HFFc6 (cell line): ENCODE measurements around the gene SMOC2. TPM values are rescaled to one million over a fixed set of nuclear protein-coding genes. Genes with fewer than 3 reads are reported as not detected.

Experiments
- DNase-seq: peaks from one replicate; pipeline ENCODE4 v3.0.0-alpha.2; 2018
- H3K27ac Mint-ChIP-seq: 2 replicates; pipeline ENCODE4 v1.8.0; 2020; ENCODE audit warnings: mild to moderate bottlenecking, mixed read lengths
- H3K27me3 Mint-ChIP-seq: 2 replicates; pipeline ENCODE4 v1.8.0; 2021; ENCODE audit warnings: mild to moderate bottlenecking, moderate library complexity, mixed read lengths; ENCODE audit not compliant: insufficient read depth
- H3K36me3 Mint-ChIP-seq: 2 replicates; pipeline ENCODE4 v1.8.0; 2021; ENCODE audit warnings: low read depth, mixed read lengths
- H3K4me1 Mint-ChIP-seq: 2 replicates; pipeline ENCODE4 v1.8.0; 2020; ENCODE audit warnings: low read depth, mixed read lengths
- H3K4me3 Mint-ChIP-seq: 2 replicates; pipeline ENCODE4 v1.8.0; 2020; ENCODE audit warnings: mild to moderate bottlenecking, moderate library complexity, mixed read lengths
- H3K9me3 Mint-ChIP-seq: 2 replicates; pipeline ENCODE4 v1.8.0; 2020; ENCODE audit warnings: mild to moderate bottlenecking, mixed read lengths
- CTCF ChIP-seq: fragments of 200-600 bp; sonication (generic); IDR thresholded peaks from 2 replicates; pipeline ENCODE4 v1.5.0; 2021; ENCODE audit warnings: antibody characterized with exemption, mild to moderate bottlenecking
- total RNA-seq, 6 experiments: library from RNA; stranded (reverse); fragmentation: NEBNext Ultra II Directional; extraction: Animal tissue kit (Norgen Biotek cat#: 25700); gene quantifications; 2 replicates in 1 of 6; 3 replicates in 5 of 6; pipeline ENCODE4 v1.2.3, GENCODE V29; 2021

SMOC2 gene
- total RNA-seq, 6 experiments from 2014 or later: not detected

- Mint-ChIP-seq H3K36me3 (peaks cover 18% of the 10 kb centered on the region), H3K4me1 (no peaks in the 10 kb centered on the region), H3K4me3 (no peak overlapping the region), H3K9me3 (peaks cover 77% of the 10 kb centered on the region), H3K27me3 (peaks cover 2% of the 10 kb centered on the region; the same call in 1 of the 2 replicates), H3K27ac (no peak overlapping the region)
- DNase-seq: no peak
- no peak for TF ChIP-seq CTCF
Observed at GRCh38 chr6:168455847-168456530, 15.0 kb downstream of the SMOC2 start.

GRCh38 chr6:168456907-168457652 lies 16.1 kb downstream of the SMOC2 start:
- no peak for TF ChIP-seq CTCF
- Mint-ChIP-seq H3K4me3 (no peak overlapping the region), H3K9me3 (peaks cover 71% of the 10 kb centered on the region), H3K4me1 (no peaks in the 10 kb centered on the region), H3K27me3 (peaks cover 2% of the 10 kb centered on the region; the same call in 1 of the 2 replicates), H3K27ac (no peak overlapping the region), H3K36me3 (peaks cover 18% of the 10 kb centered on the region)
- no peak for DNase-seq

GRCh38 chr6:168457653-168457934 lies 16.6 kb downstream of the SMOC2 start:
- DNase-seq: no peak
- H3K9me3 Mint-ChIP-seq: peaks cover 75% of the 10 kb centered on the region
- peaks cover 21% of the 10 kb centered on the region for H3K36me3 Mint-ChIP-seq
- H3K27me3 Mint-ChIP-seq: peaks cover 2% of the 10 kb centered on the region; the same call in 1 of the 2 replicates
- no peak overlapping the region for H3K27ac Mint-ChIP-seq
- no peak overlapping the region for H3K4me3 Mint-ChIP-seq
- H3K4me1 Mint-ChIP-seq: no peaks in the 10 kb centered on the region
- TF ChIP-seq CTCF: no peak

- Mint-ChIP-seq H3K27ac (no peak overlapping the region), H3K9me3 (peaks cover 76% of the 10 kb centered on the region), H3K4me1 (no peaks in the 10 kb centered on the region), H3K27me3 (peaks cover 2% of the 10 kb centered on the region; the same call in 1 of the 2 replicates), H3K36me3 (peaks cover 23% of the 10 kb centered on the region), H3K4me3 (no peak overlapping the region)
- TF ChIP-seq CTCF: no peak
- DNase-seq: no peak
Observed at GRCh38 chr6:168458101-168458500, 17.1 kb downstream of the SMOC2 start.

- TF ChIP-seq CTCF: no peak
- peaks cover 1% of the 10 kb centered on the region; the same call in 1 of the 2 replicates for H3K27me3 Mint-ChIP-seq
- H3K9me3 Mint-ChIP-seq: peaks cover 76% of the 10 kb centered on the region
- H3K4me3 Mint-ChIP-seq: no peak overlapping the region
- peaks cover 11% of the 10 kb centered on the region for H3K36me3 Mint-ChIP-seq
- no peak for DNase-seq
- no peak overlapping the region for H3K27ac Mint-ChIP-seq
- no peaks in the 10 kb centered on the region for H3K4me1 Mint-ChIP-seq
Observed at GRCh38 chr6:168459572-168459971, 18.6 kb downstream of the SMOC2 start.
